HFFc6 (cell line): ENCODE data around the gene CASK. TPM values are rescaled to one million over a fixed set of nuclear protein-coding genes. Genes with fewer than 3 reads are reported as not detected.

ENCODE experiments used
- DNase-seq: peaks from one replicate; pipeline ENCODE4 v3.0.0-alpha.2; 2018
- H3K27ac Mint-ChIP-seq: 2 replicates; pipeline ENCODE4 v1.8.0; 2020; ENCODE audit warnings: mild to moderate bottlenecking, mixed read lengths
- H3K27me3 Mint-ChIP-seq: 2 replicates; pipeline ENCODE4 v1.8.0; 2021; ENCODE audit warnings: mild to moderate bottlenecking, moderate library complexity, mixed read lengths; ENCODE audit not compliant: insufficient read depth
- H3K36me3 Mint-ChIP-seq: 2 replicates; pipeline ENCODE4 v1.8.0; 2021; ENCODE audit warnings: low read depth, mixed read lengths
- H3K4me1 Mint-ChIP-seq: 2 replicates; pipeline ENCODE4 v1.8.0; 2020; ENCODE audit warnings: low read depth, mixed read lengths
- H3K4me3 Mint-ChIP-seq: 2 replicates; pipeline ENCODE4 v1.8.0; 2020; ENCODE audit warnings: mild to moderate bottlenecking, moderate library complexity, mixed read lengths
- H3K9me3 Mint-ChIP-seq: 2 replicates; pipeline ENCODE4 v1.8.0; 2020; ENCODE audit warnings: mild to moderate bottlenecking, mixed read lengths
- total RNA-seq, 6 experiments: library from RNA; stranded (reverse); fragmentation: NEBNext Ultra II Directional; extraction: Animal tissue kit (Norgen Biotek cat#: 25700); gene quantifications; 2 replicates in 1 of 6; 3 replicates in 5 of 6; pipeline ENCODE4 v1.2.3, GENCODE V29; 2021
- TF ChIP-seq, protein P1 (sequence below): fragments of 200-600 bp; sonication (generic); IDR thresholded peaks from 2 replicates; pipeline ENCODE4 v1.5.0; 2021; ENCODE audit warnings: antibody characterized with exemption, mild to moderate bottlenecking

CASK gene
- total RNA-seq, 6 experiments from 2014 or later: 34.7 to 37.1 (median 35.4) TPM

DNA sequence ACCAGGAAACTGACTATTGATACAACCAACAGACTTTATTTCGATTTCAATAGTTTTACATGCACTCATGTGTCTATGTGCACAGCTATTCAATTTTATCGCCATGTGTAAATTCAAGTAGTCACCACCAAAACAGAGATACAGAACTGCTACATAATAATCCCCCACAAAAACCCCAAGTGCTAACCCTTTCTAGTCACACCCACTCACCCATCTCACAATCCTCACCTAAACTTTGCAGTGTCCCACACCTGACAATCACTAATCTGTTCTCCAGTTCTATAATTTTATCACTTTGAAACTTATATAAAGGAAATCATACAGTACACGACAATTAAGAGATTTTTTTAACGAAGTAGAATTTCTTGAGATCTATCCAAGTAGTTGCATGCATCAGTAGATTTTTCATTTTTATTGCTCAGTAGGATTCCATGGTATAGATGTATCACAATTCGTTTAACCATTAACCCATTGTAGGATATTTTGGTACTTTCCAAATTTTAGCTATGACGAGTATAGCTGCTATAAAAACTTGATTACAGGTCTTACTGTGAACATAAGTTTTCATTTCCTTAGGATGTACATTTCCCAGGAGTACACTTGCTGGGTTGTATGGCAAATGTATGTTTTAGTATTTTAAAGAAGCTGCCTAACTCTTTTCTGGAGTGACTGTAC is 85.9 kb downstream of the CASK start:
- 0 out of 2 replicates have a peak, but pooled peaks cover 5% of the 10 kb centered on the region for H3K36me3 Mint-ChIP-seq
- no peak overlapping the region for H3K27ac Mint-ChIP-seq
- H3K4me1 Mint-ChIP-seq: peaks cover 6% of the 10 kb centered on the region; the same call in 1 of the 2 replicates
- H3K4me3 Mint-ChIP-seq: no peak overlapping the region
- DNase-seq: no peak
- TF ChIP-seq, protein P1, sequence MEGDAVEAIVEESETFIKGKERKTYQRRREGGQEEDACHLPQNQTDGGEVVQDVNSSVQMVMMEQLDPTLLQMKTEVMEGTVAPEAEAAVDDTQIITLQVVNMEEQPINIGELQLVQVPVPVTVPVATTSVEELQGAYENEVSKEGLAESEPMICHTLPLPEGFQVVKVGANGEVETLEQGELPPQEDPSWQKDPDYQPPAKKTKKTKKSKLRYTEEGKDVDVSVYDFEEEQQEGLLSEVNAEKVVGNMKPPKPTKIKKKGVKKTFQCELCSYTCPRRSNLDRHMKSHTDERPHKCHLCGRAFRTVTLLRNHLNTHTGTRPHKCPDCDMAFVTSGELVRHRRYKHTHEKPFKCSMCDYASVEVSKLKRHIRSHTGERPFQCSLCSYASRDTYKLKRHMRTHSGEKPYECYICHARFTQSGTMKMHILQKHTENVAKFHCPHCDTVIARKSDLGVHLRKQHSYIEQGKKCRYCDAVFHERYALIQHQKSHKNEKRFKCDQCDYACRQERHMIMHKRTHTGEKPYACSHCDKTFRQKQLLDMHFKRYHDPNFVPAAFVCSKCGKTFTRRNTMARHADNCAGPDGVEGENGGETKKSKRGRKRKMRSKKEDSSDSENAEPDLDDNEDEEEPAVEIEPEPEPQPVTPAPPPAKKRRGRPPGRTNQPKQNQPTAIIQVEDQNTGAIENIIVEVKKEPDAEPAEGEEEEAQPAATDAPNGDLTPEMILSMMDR: no peak
- no peaks in the 10 kb centered on the region for H3K27me3 Mint-ChIP-seq
- no peaks in the 10 kb centered on the region for H3K9me3 Mint-ChIP-seq

DNA sequence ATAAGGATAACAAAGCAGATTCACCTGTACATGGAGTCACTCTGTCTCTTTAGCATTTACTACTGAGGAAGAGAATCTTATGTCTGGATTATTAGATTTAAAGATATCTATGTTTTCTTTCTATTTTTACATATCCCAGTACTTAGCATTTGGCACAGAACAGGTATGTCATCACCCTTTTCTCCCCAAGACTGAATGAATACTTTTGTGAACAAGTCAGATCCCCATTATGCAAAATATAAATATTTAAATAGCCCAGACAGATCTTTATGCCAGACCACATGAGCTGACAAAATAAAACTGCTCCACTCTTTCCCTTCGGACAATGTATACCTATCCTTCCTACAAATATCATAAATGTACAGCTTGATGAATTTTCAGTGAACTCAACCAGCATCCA is 94.5 kb downstream of the CASK start:
- no peak for DNase-seq
- no peaks in the 10 kb centered on the region for H3K9me3 Mint-ChIP-seq
- peak overlapping the region; percentile 17; the same call in 1 of the 2 replicates for H3K27ac Mint-ChIP-seq

DNA sequence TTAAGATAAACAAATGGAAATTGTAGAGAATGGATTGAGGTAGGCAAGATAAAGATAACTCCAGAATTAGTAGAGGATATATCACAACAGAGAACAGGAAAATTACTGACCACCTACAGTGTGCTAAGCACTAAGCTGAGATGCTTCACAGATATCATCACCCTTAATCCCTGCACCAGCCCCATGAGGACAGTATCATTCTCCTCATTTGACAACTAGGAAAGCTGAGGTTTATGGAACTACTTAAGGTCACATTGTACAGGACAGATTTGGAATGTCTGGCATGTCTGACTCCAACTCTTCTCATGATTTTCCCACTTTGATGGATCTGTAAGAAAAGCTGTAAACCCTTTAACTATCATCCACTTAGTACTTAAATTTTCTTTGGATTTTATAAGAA is 95.5 kb downstream of the CASK start:
- DNase-seq: peak; percentile 28
- Mint-ChIP-seq H3K9me3 (no peaks in the 10 kb centered on the region), H3K36me3 (peaks cover 9% of the 10 kb centered on the region; the same call in 1 of the 2 replicates), H3K27me3 (no peaks in the 10 kb centered on the region; the same call in 1 of the 2 replicates), H3K27ac (peak overlapping the region; percentile 68), H3K4me3 (no peak overlapping the region; the same call in 1 of the 2 replicates), H3K4me1 (peaks cover 66% of the 10 kb centered on the region)
- TF ChIP-seq, protein P1: no peak

More for the DNA sequence above, 94.5 kb downstream of the CASK start:
- H3K4me3 Mint-ChIP-seq: no peak overlapping the region
- TF ChIP-seq, protein P1: no peak
- no peaks in the 10 kb centered on the region; the same call in 1 of the 2 replicates for H3K27me3 Mint-ChIP-seq
- H3K36me3 Mint-ChIP-seq: no peaks in the 10 kb centered on the region
- H3K4me1 Mint-ChIP-seq: peaks cover 57% of the 10 kb centered on the region

DNA sequence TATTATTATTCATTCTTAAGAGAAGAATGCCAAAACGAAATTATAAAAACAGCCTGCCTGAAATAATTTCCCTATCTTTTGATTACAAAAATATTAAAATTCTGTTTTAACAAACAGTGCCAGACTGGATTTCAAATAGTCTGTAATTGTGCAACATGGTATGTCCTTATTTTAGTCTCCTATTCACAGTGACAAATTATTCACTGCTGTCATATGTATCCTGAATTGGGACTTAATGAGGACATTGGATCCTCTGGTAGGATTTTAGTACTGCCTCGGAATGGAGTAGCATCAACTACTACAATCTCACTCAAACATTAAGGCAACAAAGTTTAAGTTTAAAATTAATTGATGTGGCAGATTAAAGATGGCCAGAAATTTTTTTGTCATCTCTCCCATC is 97.6 kb downstream of the CASK start:
- Mint-ChIP-seq H3K36me3 (peaks cover 11% of the 10 kb centered on the region; the same call in 1 of the 2 replicates), H3K4me3 (no peak overlapping the region), H3K4me1 (peaks cover 70% of the 10 kb centered on the region), H3K27ac (no peak overlapping the region), H3K27me3 (no peaks in the 10 kb centered on the region; the same call in 1 of the 2 replicates), H3K9me3 (no peaks in the 10 kb centered on the region)
- TF ChIP-seq, protein P1: no peak
- no peak for DNase-seq

DNA sequence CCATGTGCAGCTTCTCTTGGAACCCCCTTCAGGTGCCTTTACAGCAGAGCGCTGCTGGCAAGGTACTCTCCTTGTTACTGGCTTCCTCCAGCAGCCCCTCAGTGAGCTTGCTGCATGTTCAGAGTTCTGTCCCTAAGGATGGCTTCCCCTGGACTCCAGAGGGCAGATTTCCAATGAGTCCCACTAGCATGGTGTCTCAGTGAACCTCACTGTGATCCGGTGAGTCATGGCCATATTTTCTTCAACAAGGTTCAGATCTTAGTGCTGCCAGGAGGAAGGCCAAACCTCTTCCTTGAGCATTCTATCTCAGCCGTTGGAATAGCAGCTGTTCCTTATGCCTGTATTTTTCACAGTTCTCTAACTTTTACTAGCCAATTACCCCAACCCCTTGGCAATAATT is 98.8 kb downstream of the CASK start:
- DNase-seq: peak; percentile 60
- H3K4me1 Mint-ChIP-seq: peaks cover 63% of the 10 kb centered on the region
- H3K27ac Mint-ChIP-seq: peak overlapping the region; percentile 59

More for the DNA sequence above, 98.8 kb downstream of the CASK start:
- Mint-ChIP-seq H3K9me3 (no peaks in the 10 kb centered on the region), H3K27me3 (no peaks in the 10 kb centered on the region), H3K36me3 (peaks cover 11% of the 10 kb centered on the region; the same call in 1 of the 2 replicates), H3K4me3 (peak overlapping the region; percentile 60; the same call in 1 of the 2 replicates)
- TF ChIP-seq, protein P1: no peak
